ENCODE data around the gene WARS2.
A peak's percentile ranks its signal among the peaks of the same experiment; 100 is the strongest.

WARS2 gene

GRCh38 chr1:119011116-119011515 is 129.3 kb downstream of the WARS2 start:
- DNase-seq = no peak

- DNase-seq = no peak
Measured at GRCh38 chr1:119010201-119010600, 130.3 kb downstream of the WARS2 start.

- no peak for DNase-seq
Measured at GRCh38 chr1:119009312-119009655, 131.2 kb downstream of the WARS2 start.

- peak; percentile 36 for DNase-seq
Measured at GRCh38 chr1:119008483-119009311, 131.8 kb downstream of the WARS2 start.

GRCh38 chr1:119007670-119008482 is 132.6 kb downstream of the WARS2 start:
- no peak for DNase-seq

GRCh38 chr1:119007339-119007669 is 133.1 kb downstream of the WARS2 start:
- DNase-seq = no peak

- no peak for DNase-seq
Measured at GRCh38 chr1:119006406-119007279, 133.8 kb downstream of the WARS2 start.

- DNase-seq = no peak
Measured at GRCh38 chr1:119005724-119006405, 134.6 kb downstream of the WARS2 start.

GRCh38 chr1:119004781-119005180 is 135.7 kb downstream of the WARS2 start:
- DNase-seq = no peak

- DNase-seq = no peak
Measured at GRCh38 chr1:119004129-119004527, 136.3 kb downstream of the WARS2 start.

- DNase-seq = no peak
Measured at GRCh38 chr1:119003413-119004128, 136.9 kb downstream of the WARS2 start.

- DNase-seq = peak; percentile 47
Measured at GRCh38 chr1:119002028-119002686, 138.3 kb downstream of the WARS2 start.

GRCh38 chr1:119001181-119002027 is 139.0 kb downstream of the WARS2 start:
- DNase-seq = no peak

GRCh38 chr1:119000371-119001180 is 139.9 kb downstream of the WARS2 start:
- peak; percentile 16 for DNase-seq

- DNase-seq = no peak
Measured at GRCh38 chr1:118999348-119000071, 140.9 kb downstream of the WARS2 start.

- DNase-seq = no peak
Measured at GRCh38 chr1:118998171-118998570, 142.3 kb downstream of the WARS2 start.

GRCh38 chr1:118997225-118997624 is 143.2 kb downstream of the WARS2 start:
- DNase-seq = no peak

GRCh38 chr1:118995312-118996016 is 145.0 kb downstream of the WARS2 start:
- no peak for DNase-seq

All from inflammatory macrophage treated with lipopolysaccharide for 4 hours (primary cell).